ENCODE measurements around the gene ANKRD35.

ANKRD35 gene

DNA sequence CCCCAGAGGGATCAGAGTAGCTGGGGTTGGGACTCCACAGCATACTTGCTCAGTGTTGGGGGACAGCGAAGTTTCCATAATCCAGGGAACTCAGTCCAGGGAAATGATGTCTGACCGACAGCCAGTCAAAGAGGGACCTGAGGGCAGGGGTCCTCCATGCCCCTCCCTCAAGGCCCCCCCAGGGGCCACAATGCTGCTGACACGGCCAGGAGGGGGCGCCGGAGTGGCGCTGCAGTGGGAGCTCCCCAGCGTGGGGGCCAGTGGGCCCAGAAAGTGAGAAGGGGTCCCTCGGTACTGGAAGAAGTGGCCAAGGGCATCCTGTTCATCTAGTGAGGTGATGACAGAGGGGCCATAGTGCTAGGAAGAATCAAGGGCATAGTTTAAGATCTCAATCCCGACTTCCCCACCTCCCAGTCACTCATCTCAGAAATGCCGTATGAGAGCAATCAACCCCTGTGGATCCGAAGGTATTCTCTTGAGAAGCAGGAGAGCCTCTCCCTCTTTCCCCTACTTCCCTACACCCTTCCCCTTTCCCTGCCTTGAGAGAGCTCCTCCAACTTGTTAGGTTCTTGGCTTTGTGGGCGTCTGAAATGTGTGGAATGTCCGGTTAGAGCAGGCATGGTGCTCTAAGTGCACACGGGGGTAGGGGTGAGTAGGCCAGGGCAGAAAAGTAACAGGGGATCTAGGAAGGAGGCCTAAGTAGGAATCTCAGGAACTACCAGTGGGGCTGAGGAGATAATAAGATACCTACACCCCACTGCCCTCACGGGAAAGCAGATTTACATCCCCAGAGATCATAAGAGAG lies 36.1 kb downstream of the ANKRD35 start:
- no peak for TF ChIP-seq ZNF8 (CRISPR knock-in tag; IDR thresholded peaks at IDR 0.05)
- no peak for TF ChIP-seq ARNTL (CRISPR knock-in tag; IDR thresholded peaks at IDR 0.05; ENCODE audit: borderline replicate concordance, low read depth)
- TF ChIP-seq TOX (CRISPR knock-in tag; IDR thresholded peaks at IDR 0.05; ENCODE audit: borderline replicate concordance) = no peak
- TF ChIP-seq GLIS3 (CRISPR knock-in tag; IDR thresholded peaks at IDR 0.05) = no peak
- TF ChIP-seq RARB (CRISPR knock-in tag; IDR thresholded peaks at IDR 0.05) = no peak; the same call in 1 of the 2 replicates
- no peak for TF ChIP-seq TCF4 (CRISPR knock-in tag; IDR thresholded peaks at IDR 0.05; ENCODE audit: borderline replicate concordance)
- TF ChIP-seq, protein P1, sequence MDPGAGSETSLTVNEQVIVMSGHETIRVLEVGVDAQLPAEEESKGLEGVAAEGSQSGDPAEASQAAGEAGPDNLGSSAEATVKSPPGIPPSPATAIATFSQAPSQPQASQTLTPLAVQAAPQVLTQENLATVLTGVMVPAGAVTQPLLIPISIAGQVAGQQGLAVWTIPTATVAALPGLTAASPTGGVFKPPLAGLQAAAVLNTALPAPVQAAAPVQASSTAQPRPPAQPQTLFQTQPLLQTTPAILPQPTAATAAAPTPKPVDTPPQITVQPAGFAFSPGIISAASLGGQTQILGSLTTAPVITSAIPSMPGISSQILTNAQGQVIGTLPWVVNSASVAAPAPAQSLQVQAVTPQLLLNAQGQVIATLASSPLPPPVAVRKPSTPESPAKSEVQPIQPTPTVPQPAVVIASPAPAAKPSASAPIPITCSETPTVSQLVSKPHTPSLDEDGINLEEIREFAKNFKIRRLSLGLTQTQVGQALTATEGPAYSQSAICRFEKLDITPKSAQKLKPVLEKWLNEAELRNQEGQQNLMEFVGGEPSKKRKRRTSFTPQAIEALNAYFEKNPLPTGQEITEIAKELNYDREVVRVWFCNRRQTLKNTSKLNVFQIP (CRISPR knock-in tag; IDR thresholded peaks at IDR 0.05; ENCODE audit: borderline replicate concordance, low read depth) = no peak
- TF ChIP-seq ISL1 (CRISPR knock-in tag; IDR thresholded peaks at IDR 0.05) = no peak
- no peak for TF ChIP-seq SNAI2 (CRISPR knock-in tag; IDR thresholded peaks at IDR 0.05)
- TF ChIP-seq ZNF70 (CRISPR knock-in tag; IDR thresholded peaks at IDR 0.05) = no peak
- TF ChIP-seq, protein P2, sequence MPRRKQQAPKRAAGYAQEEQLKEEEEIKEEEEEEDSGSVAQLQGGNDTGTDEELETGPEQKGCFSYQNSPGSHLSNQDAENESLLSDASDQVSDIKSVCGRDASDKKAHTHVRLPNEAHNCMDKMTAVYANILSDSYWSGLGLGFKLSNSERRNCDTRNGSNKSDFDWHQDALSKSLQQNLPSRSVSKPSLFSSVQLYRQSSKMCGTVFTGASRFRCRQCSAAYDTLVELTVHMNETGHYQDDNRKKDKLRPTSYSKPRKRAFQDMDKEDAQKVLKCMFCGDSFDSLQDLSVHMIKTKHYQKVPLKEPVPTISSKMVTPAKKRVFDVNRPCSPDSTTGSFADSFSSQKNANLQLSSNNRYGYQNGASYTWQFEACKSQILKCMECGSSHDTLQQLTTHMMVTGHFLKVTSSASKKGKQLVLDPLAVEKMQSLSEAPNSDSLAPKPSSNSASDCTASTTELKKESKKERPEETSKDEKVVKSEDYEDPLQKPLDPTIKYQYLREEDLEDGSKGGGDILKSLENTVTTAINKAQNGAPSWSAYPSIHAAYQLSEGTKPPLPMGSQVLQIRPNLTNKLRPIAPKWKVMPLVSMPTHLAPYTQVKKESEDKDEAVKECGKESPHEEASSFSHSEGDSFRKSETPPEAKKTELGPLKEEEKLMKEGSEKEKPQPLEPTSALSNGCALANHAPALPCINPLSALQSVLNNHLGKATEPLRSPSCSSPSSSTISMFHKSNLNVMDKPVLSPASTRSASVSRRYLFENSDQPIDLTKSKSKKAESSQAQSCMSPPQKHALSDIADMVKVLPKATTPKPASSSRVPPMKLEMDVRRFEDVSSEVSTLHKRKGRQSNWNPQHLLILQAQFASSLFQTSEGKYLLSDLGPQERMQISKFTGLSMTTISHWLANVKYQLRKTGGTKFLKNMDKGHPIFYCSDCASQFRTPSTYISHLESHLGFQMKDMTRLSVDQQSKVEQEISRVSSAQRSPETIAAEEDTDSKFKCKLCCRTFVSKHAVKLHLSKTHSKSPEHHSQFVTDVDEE (CRISPR knock-in tag; IDR thresholded peaks at IDR 0.05) = no peak
- no peak for TF ChIP-seq ZNF565 (CRISPR knock-in tag; conservative IDR thresholded peaks at IDR 0.05; ENCODE audit: low read depth)
- TF ChIP-seq ZFP3 (CRISPR knock-in tag; IDR thresholded peaks at IDR 0.05) = no peak
- TF ChIP-seq, protein P3, sequence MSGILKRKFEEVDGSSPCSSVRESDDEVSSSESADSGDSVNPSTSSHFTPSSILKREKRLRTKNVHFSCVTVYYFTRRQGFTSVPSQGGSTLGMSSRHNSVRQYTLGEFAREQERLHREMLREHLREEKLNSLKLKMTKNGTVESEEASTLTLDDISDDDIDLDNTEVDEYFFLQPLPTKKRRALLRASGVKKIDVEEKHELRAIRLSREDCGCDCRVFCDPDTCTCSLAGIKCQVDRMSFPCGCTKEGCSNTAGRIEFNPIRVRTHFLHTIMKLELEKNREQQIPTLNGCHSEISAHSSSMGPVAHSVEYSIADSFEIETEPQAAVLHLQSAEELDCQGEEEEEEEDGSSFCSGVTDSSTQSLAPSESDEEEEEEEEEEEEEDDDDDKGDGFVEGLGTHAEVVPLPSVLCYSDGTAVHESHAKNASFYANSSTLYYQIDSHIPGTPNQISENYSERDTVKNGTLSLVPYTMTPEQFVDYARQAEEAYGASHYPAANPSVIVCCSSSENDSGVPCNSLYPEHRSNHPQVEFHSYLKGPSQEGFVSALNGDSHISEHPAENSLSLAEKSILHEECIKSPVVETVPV (CRISPR knock-in tag; IDR thresholded peaks at IDR 0.05) = no peak
- TF ChIP-seq ZFP30 (CRISPR knock-in tag; IDR thresholded peaks at IDR 0.05) = no peak
- TF ChIP-seq OSR1 (CRISPR knock-in tag; IDR thresholded peaks at IDR 0.05) = no peak
- TF ChIP-seq CSDC2 (CRISPR knock-in tag; IDR thresholded peaks at IDR 0.05) = no peak
- TF ChIP-seq, protein P4, sequence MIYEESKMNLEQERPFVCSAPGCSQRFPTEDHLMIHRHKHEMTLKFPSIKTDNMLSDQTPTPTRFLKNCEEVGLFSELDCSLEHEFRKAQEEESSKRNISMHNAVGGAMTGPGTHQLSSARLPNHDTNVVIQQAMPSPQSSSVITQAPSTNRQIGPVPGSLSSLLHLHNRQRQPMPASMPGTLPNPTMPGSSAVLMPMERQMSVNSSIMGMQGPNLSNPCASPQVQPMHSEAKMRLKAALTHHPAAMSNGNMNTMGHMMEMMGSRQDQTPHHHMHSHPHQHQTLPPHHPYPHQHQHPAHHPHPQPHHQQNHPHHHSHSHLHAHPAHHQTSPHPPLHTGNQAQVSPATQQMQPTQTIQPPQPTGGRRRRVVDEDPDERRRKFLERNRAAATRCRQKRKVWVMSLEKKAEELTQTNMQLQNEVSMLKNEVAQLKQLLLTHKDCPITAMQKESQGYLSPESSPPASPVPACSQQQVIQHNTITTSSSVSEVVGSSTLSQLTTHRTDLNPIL (CRISPR knock-in tag; IDR thresholded peaks at IDR 0.05; ENCODE audit: low read depth) = no peak
- TF ChIP-seq, protein P5, sequence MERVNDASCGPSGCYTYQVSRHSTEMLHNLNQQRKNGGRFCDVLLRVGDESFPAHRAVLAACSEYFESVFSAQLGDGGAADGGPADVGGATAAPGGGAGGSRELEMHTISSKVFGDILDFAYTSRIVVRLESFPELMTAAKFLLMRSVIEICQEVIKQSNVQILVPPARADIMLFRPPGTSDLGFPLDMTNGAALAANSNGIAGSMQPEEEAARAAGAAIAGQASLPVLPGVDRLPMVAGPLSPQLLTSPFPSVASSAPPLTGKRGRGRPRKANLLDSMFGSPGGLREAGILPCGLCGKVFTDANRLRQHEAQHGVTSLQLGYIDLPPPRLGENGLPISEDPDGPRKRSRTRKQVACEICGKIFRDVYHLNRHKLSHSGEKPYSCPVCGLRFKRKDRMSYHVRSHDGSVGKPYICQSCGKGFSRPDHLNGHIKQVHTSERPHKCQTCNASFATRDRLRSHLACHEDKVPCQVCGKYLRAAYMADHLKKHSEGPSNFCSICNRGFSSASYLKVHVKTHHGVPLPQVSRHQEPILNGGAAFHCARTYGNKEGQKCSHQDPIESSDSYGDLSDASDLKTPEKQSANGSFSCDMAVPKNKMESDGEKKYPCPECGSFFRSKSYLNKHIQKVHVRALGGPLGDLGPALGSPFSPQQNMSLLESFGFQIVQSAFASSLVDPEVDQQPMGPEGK (CRISPR knock-in tag; IDR thresholded peaks at IDR 0.05; ENCODE audit: borderline replicate concordance) = no peak
- no peak for TF ChIP-seq ZC3H10 (CRISPR knock-in tag; IDR thresholded peaks at IDR 0.05)
- peak; percentile 47 for ATAC-seq

DNA sequence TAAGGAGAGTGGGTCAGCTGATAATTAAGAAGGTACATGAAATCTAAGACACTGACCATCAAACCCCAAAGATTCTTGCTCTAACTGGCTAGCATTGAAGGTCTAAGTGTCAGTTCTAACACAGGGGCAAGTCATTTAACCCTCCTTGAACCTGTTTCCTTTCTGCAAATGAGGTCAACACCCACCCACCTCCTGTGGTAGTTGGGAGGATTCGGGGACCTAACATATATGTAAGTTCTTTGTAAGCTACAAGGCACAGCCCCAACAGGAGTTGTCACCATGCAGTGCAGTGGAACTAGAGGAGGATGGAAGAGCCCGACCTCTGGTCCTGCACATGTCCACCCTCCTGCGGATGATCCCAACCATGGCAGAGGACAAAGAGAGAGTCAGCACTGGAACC lies 37.8 kb downstream of the ANKRD35 start:
- ATAC-seq = no peak
- no peak for TF ChIP-seq GLIS3 (CRISPR knock-in tag; IDR thresholded peaks at IDR 0.05)
- TF ChIP-seq ARNTL (CRISPR knock-in tag; IDR thresholded peaks at IDR 0.05; ENCODE audit: borderline replicate concordance, low read depth) = no peak
- TF ChIP-seq ZFP30 (CRISPR knock-in tag; IDR thresholded peaks at IDR 0.05) = no peak
- no peak for TF ChIP-seq TCF4 (CRISPR knock-in tag; IDR thresholded peaks at IDR 0.05; ENCODE audit: borderline replicate concordance)

DNA sequence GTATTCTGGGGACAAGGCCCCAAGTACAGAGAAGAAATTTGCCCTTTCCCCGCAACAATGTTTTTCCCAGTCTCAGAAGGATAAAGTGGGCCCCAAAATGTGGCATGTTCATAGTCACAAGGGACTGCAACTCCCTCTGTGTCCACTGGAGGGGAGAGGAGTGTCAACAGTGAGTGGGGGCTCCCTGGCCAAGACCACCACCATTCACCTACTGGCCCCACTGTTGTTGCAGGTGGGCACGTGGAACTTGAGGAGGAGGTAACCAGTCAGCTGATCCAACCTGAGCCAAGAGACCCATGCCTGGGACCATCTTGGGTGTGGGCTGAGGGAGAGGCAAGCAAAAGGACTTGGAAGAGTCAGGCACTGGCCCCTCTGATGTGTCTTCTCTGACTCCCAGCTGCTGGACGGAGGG lies 39.5 kb downstream of the ANKRD35 start:
- TF ChIP-seq, protein P2 (CRISPR knock-in tag; IDR thresholded peaks at IDR 0.05) = no peak

More for the DNA sequence above, 39.5 kb downstream of the ANKRD35 start:
- peak; percentile 62 for ATAC-seq
